ENCODE measurements around the gene LCE2B. TPM values are rescaled to one million over a fixed set of nuclear protein-coding genes. Genes with fewer than 3 reads are reported as not detected.
"Not testable (repeated sequence)": the region's sequence is repeated elsewhere in the genome, so short reads cannot be mapped to it uniquely, and the experiment has no call there.

LCE2B gene
- total RNA-seq, 1 experiment from 2014 or later = not detected

- H3K4me1 ChIP-seq (ENCODE audit: insufficient read depth, low read length); H2AFZ ChIP-seq (ENCODE audit: low read length); BruUV-seq (replicated peaks); H3K27ac ChIP-seq (ENCODE audit: low read length); H3F3A ChIP-seq (ENCODE audit: low read length, unreplicated experiment); H3K9me3 ChIP-seq (ENCODE audit: low read length); CTCF ChIA-PET; H3K4me3 ChIP-seq (ENCODE audit: low read length); DNase-seq; H3K79me2 ChIP-seq (ENCODE audit: low read length); H3K9me2 ChIP-seq (replicated peaks; ENCODE audit: low read length); ATAC-seq; H3K9ac ChIP-seq (ENCODE audit: low read length); H3K4me2 ChIP-seq (ENCODE audit: low read length); H3K36me3 ChIP-seq (ENCODE audit: low read depth, low read length); intact Hi-C loops (cut with micrococcal nuclease); H4K20me1 ChIP-seq (ENCODE audit: low read length); POLR2A ChIA-PET (ENCODE audit: unreplicated experiment): not testable (repeated sequence)
- peaks cover 55% of the 10 kb centered on the region for H3K27me3 ChIP-seq (ENCODE audit: low read length)
These were observed 10.9 kb upstream of the LCE2B start, which contains the start of gene LCE2C for GRCh38 chr1:152674983-152675382. LCE2C (plus strand) TSS chr1:152675279; CDS start chr1:152676016, 737 bp downstream.

DNA sequence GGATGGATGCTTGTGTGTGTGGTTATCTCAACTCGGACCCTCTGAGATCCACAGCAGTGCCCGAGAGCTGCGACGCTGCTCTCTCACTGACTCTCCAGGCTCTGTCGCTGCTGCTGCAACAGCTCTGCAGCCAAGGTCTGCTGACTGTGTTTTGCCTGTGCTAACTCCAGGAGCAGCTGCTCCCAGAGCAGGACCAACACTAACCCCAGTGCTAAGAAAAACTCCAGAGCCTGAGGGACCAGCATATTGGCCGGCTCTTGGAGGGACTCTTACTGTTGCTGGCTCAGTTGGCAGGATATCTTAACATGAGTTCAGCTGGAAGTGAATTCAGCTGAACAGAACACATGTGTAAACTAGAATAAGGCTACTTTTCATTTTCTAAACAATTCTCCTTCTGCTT lies 6.5 kb upstream of the LCE2B start:
- Histone ChIP-seq H3K9ac (ENCODE audit: low read length) (no peak overlapping the region), H3K4me3 (ENCODE audit: low read length) (no peak overlapping the region), H3K4me2 (ENCODE audit: low read length) (no peak overlapping the region), H3K36me3 (ENCODE audit: low read depth, low read length) (no peaks in the 10 kb centered on the region), H4K20me1 (ENCODE audit: low read length) (no peaks in the 10 kb centered on the region), H3K9me2 (replicated peaks; ENCODE audit: low read length) (no peaks in the 10 kb centered on the region), H3K4me1 (ENCODE audit: insufficient read depth, low read length) (no peaks in the 10 kb centered on the region), H3F3A (ENCODE audit: low read length, unreplicated experiment) (no peaks in the 10 kb centered on the region), H2AFZ (ENCODE audit: low read length) (no peak overlapping the region), H3K27ac (ENCODE audit: low read length) (no peak overlapping the region), H3K27me3 (ENCODE audit: low read length) (peaks cover 65% of the 10 kb centered on the region), H3K9me3 (ENCODE audit: low read length) (no peaks in the 10 kb centered on the region), H3K79me2 (ENCODE audit: low read length) (no peaks in the 10 kb centered on the region)
- POLR2A ChIA-PET (ENCODE audit: unreplicated experiment) = no interaction called here
- TF ChIP-seq, protein P1, sequence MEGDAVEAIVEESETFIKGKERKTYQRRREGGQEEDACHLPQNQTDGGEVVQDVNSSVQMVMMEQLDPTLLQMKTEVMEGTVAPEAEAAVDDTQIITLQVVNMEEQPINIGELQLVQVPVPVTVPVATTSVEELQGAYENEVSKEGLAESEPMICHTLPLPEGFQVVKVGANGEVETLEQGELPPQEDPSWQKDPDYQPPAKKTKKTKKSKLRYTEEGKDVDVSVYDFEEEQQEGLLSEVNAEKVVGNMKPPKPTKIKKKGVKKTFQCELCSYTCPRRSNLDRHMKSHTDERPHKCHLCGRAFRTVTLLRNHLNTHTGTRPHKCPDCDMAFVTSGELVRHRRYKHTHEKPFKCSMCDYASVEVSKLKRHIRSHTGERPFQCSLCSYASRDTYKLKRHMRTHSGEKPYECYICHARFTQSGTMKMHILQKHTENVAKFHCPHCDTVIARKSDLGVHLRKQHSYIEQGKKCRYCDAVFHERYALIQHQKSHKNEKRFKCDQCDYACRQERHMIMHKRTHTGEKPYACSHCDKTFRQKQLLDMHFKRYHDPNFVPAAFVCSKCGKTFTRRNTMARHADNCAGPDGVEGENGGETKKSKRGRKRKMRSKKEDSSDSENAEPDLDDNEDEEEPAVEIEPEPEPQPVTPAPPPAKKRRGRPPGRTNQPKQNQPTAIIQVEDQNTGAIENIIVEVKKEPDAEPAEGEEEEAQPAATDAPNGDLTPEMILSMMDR (conservative IDR thresholded peaks at IDR 0.05; ENCODE audit: low read depth, low read length) = no peak
- TF ChIP-seq EZH2 (IDR thresholded peaks at IDR 0.05; ENCODE audit: low read length, unreplicated experiment) (no peak), EZH2phosphoT487 (IDR thresholded peaks at IDR 0.05; ENCODE audit: borderline replicate concordance, low read length) (no peak)
- ATAC-seq = no peak
- no TSS peak for BruUV-seq (replicated peaks)
- CTCF ChIA-PET = no interaction called here
- intact Hi-C loops (cut with micrococcal nuclease) = no loop called here
- DNase-seq = no peak

- TF ChIP-seq, protein P1 (conservative IDR thresholded peaks at IDR 0.05; ENCODE audit: low read depth, low read length) = no peak
- TF ChIP-seq EZH2 (IDR thresholded peaks at IDR 0.05; ENCODE audit: low read length, unreplicated experiment) = no peak
- TF ChIP-seq EZH2phosphoT487 (IDR thresholded peaks at IDR 0.05; ENCODE audit: borderline replicate concordance, low read length) = no peak
- no peaks in the 10 kb centered on the region for H3K4me1 ChIP-seq (ENCODE audit: insufficient read depth, low read length)
- no peak overlapping the region for H3K9ac ChIP-seq (ENCODE audit: low read length)
- H3K79me2 ChIP-seq (ENCODE audit: low read length) = no peaks in the 10 kb centered on the region
- H3K4me2 ChIP-seq (ENCODE audit: low read length) = no peak overlapping the region
- H2AFZ ChIP-seq (ENCODE audit: low read length) = no peak overlapping the region
- H3K27me3 ChIP-seq (ENCODE audit: low read length) = peaks cover 67% of the 10 kb centered on the region
- H3F3A ChIP-seq (ENCODE audit: low read length, unreplicated experiment) = no peaks in the 10 kb centered on the region
- no peak overlapping the region for H3K27ac ChIP-seq (ENCODE audit: low read length)
- CTCF ChIA-PET = no interaction called here
- POLR2A ChIA-PET (ENCODE audit: unreplicated experiment) = no interaction called here
- no peaks in the 10 kb centered on the region for H3K9me2 ChIP-seq (replicated peaks; ENCODE audit: low read length)
- H3K9me3 ChIP-seq (ENCODE audit: low read length) = no peaks in the 10 kb centered on the region
- H3K36me3 ChIP-seq (ENCODE audit: low read depth, low read length) = no peaks in the 10 kb centered on the region
- BruUV-seq (replicated peaks) = no TSS peak
- DNase-seq (no peak), ATAC-seq (no peak)
- intact Hi-C loops (cut with micrococcal nuclease) = no loop called here
- no peaks in the 10 kb centered on the region for H4K20me1 ChIP-seq (ENCODE audit: low read length)
- H3K4me3 ChIP-seq (ENCODE audit: low read length) = no peak overlapping the region
These were observed 4.3 kb upstream of the LCE2B start for GRCh38 chr1:152681616-152682015.
